CD4-positive, alpha-beta T cell (primary cell): ENCODE results near the gene RAP1GAP2. TPM values are rescaled to one million over a fixed set of nuclear protein-coding genes. Genes with fewer than 3 reads are reported as not detected.

Experiments
- ATAC-seq: fragments of 200-7000 bp; cut with Tn5 transposase; one replicate; pipeline ENCODE4 v1.10.0; 2022; ENCODE audit warnings: mild to moderate bottlenecking; ENCODE audit not compliant: poor library complexity
- CTCF ChIA-PET: fragments of 350-600 bp; sonication (Branson Sonifier 250); formaldehyde crosslinking; loops from one replicate; lab custom pipeline; 2021; ENCODE audit warnings: antibody characterized with exemption, inconsistent platforms; lab: Charles Lee
- POLR2A ChIA-PET: fragments of 350-600 bp; sonication (Branson Sonifier 250); formaldehyde crosslinking; loops from one replicate; lab custom pipeline; 2021; ENCODE audit warnings: antibody characterized with exemption, inconsistent platforms; lab: Charles Lee
- DNase-seq, 14 experiments: peaks; one replicate each; pipeline ENCODE4 v3.0.0-alpha.2; 2013 to 2020; ENCODE audit warnings: mixed read lengths in 2 of 14
- H3K27ac ChIP-seq, 2 donors: one replicate each; pipeline versions ENCODE4 v1.5.1 to v1.7.0; 2013; ENCODE audit warnings: low read length in 2 of 2, low read depth in 1 of 2, mild to moderate bottlenecking in 1 of 2
- H3K27me3 ChIP-seq, 2 experiments: 1 replicate in 1 of 2; 2 replicates in 1 of 2; pipeline versions ENCODE4 v1.6.1 to v1.7.0; 2013; ENCODE audit warnings: low read length in 2 of 2, control low read depth in 1 of 2, mild to moderate bottlenecking in 1 of 2, moderate library complexity in 1 of 2; ENCODE audit not compliant: insufficient read depth in 2 of 2, control insufficient read depth in 1 of 2
- H3K36me3 ChIP-seq: one replicate; pipeline ENCODE4 v1.6.1; 2013; ENCODE audit warnings: low read length, control low read depth; ENCODE audit not compliant: insufficient read depth
- H3K4me1 ChIP-seq: one replicate; pipeline ENCODE4 v1.6.1; 2013; ENCODE audit warnings: low read length, control low read depth; ENCODE audit not compliant: insufficient read depth
- H3K4me3 ChIP-seq: one replicate; pipeline ENCODE4 v1.5.1; 2013; ENCODE audit warnings: mild to moderate bottlenecking, low read length, moderate library complexity
- H3K9me3 ChIP-seq, 2 experiments: 1 replicate in 1 of 2; 2 replicates in 1 of 2; pipeline versions ENCODE4 v1.6.1 to v1.7.0; 2013; ENCODE audit warnings: low read length in 2 of 2, mild to moderate bottlenecking in 2 of 2, control low read depth in 1 of 2, moderate library complexity in 1 of 2; ENCODE audit not compliant: control insufficient read depth in 1 of 2, insufficient read depth in 1 of 2
- H3K27ac Mint-ChIP-seq: one replicate; pipeline ENCODE4 v1.8.0; 2020; ENCODE audit warnings: mixed read lengths
- H3K27me3 Mint-ChIP-seq: one replicate; pipeline ENCODE4 v1.8.0; 2021; ENCODE audit warnings: mixed read lengths
- H3K36me3 Mint-ChIP-seq: one replicate; pipeline ENCODE4 v1.8.0; 2021; ENCODE audit warnings: low read depth, mixed read lengths
- H3K4me1 Mint-ChIP-seq: one replicate; pipeline ENCODE4 v1.8.0; 2021; ENCODE audit warnings: low read depth, mixed read lengths
- H3K4me3 Mint-ChIP-seq: one replicate; pipeline ENCODE4 v1.8.0; 2020; ENCODE audit warnings: mild to moderate bottlenecking, mixed read lengths
- H3K9me3 Mint-ChIP-seq: one replicate; pipeline ENCODE4 v1.8.0; 2020; ENCODE audit warnings: mixed read lengths
- CTCF ChIP-seq: fragments of 200-600 bp; IDR thresholded peaks from one replicate; pipeline ENCODE4 v1.8.0; 2022; ENCODE audit warnings: antibody characterized with exemption, mild to moderate bottlenecking
- intact Hi-C, 2 experiments: fragments of 100-400 bp; cut with DNase I in 1 of 2; cut with micrococcal nuclease in 1 of 2; formaldehyde crosslinking; loops; one replicate each; pipeline versions ENCODE4 v1.15.1 to v1.9.0; 2023 to 2025; cut with DNase I, micrococcal nuclease
- total RNA-seq, 174 experiments: library from RNA in 2 of 174; stranded (reverse) in 2 of 174; gene quantifications; one replicate each; pipeline ENCODE4 v1.2.3 and lab custom pipeline; 2021 to 2026

The RAP1GAP2 gene
- total RNA-seq, 2 experiments from 2014 or later: 46.3 to 49.7 TPM

DNA sequence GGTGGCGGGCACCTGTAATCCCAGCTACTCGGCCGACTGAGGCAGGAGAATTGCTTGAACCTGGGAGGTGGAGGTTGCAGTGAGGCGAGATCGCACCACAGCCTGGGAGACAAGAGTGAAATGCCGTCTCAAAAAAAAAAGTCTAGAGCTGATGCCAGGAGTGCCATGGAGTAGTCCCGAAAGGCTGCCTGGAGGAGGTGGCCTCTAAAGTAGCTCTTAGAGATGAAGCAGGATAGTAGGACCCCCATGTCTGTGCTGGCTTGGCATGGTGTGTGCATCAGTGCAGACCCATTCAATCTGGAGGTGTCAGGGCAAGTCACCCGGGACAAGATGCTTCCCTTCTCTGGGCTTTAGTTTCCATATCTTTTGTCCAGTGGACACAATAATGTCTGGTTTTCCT, 6.3 kb downstream of the RAP1GAP2 start:
- DNase-seq (no peak), ATAC-seq (no peak)
- Mint-ChIP-seq H3K4me1 (peaks cover 35% of the 10 kb centered on the region), H3K27me3 (no peaks in the 10 kb centered on the region), H3K4me3 (no peak overlapping the region), H3K27ac (no peak overlapping the region), H3K9me3 (no peaks in the 10 kb centered on the region), H3K36me3 (peaks cover 37% of the 10 kb centered on the region)
- H3K36me3 ChIP-seq: peaks cover 43% of the 10 kb centered on the region
- no peak overlapping the region for H3K27ac ChIP-seq
- H3K27me3 ChIP-seq: no peaks in the 10 kb centered on the region
- ChIA-PET CTCF (interaction anchor here (0.9 kb wide), 1 partner anchor 16 kb away, joined by 3 read pairs; no protein-coding TSS in a partner anchor), POLR2A (interaction anchor here (3.0 kb wide), 1 partner anchor 12 kb away, joined by 10 read pairs; no protein-coding TSS in a partner anchor)
- no peak overlapping the region for H3K4me3 ChIP-seq
- H3K4me1 ChIP-seq: peaks cover 38% of the 10 kb centered on the region
- no peaks in the 10 kb centered on the region for H3K9me3 ChIP-seq
- TF ChIP-seq CTCF: no peak
- intact Hi-C loops: loop anchor here in 1 of 2 experiments (5.0 kb wide), 1 partner anchor 1095 kb away; no protein-coding TSS in a partner anchor

GRCh38 chr17:2803386-2803785, 7.1 kb downstream of the RAP1GAP2 start:
- peaks cover 51% of the 10 kb centered on the region for H3K36me3 ChIP-seq

GRCh38 chr17:2803971-2804370, 7.7 kb downstream of the RAP1GAP2 start:
- CTCF ChIA-PET: interaction anchor here (1.3 kb wide), 1 partner anchor 33 kb away, joined by 3 read pairs; no protein-coding TSS in a partner anchor
- Mint-ChIP-seq H3K9me3 (no peaks in the 10 kb centered on the region), H3K27ac (no peak overlapping the region), H3K4me1 (peaks cover 26% of the 10 kb centered on the region), H3K4me3 (no peak overlapping the region), H3K36me3 (peaks cover 35% of the 10 kb centered on the region), H3K27me3 (no peaks in the 10 kb centered on the region)
- H3K9me3 ChIP-seq: no peaks in the 10 kb centered on the region
- intact Hi-C loops: loop anchor here in 1 of 2 experiments (5.0 kb wide), 1 partner anchor 1093 kb away; no protein-coding TSS in a partner anchor
- peaks cover 56% of the 10 kb centered on the region for H3K36me3 ChIP-seq
- no peak for TF ChIP-seq CTCF
- peaks cover 27% of the 10 kb centered on the region for H3K4me1 ChIP-seq
- H3K27ac ChIP-seq: no peak overlapping the region
- H3K4me3 ChIP-seq: no peak overlapping the region
- no peak for DNase-seq
- POLR2A ChIA-PET: interaction anchor here (3.0 kb wide), 1 partner anchor 11 kb away, joined by 10 read pairs; no protein-coding TSS in a partner anchor
- no peak for ATAC-seq
- no peaks in the 10 kb centered on the region for H3K27me3 ChIP-seq

More at GRCh38 chr17:2803386-2803785, 7.1 kb downstream of the RAP1GAP2 start:
- H3K9me3 ChIP-seq: no peaks in the 10 kb centered on the region
- no peak overlapping the region for H3K4me3 ChIP-seq
- CTCF ChIA-PET: interaction anchor here (1.3 kb wide), 1 partner anchor 34 kb away, joined by 3 read pairs; no protein-coding TSS in a partner anchor
- ATAC-seq: no peak
- intact Hi-C loops: loop anchor here in 1 of 2 experiments (5.0 kb wide), 1 partner anchor 1094 kb away; no protein-coding TSS in a partner anchor
- no peak overlapping the region for H3K27ac ChIP-seq
- peaks cover 29% of the 10 kb centered on the region for H3K4me1 Mint-ChIP-seq
- peaks cover 37% of the 10 kb centered on the region for H3K36me3 Mint-ChIP-seq
- no peaks in the 10 kb centered on the region for H3K9me3 Mint-ChIP-seq
- no peak for DNase-seq
- H3K4me1 ChIP-seq: peaks cover 33% of the 10 kb centered on the region
- no peaks in the 10 kb centered on the region for H3K27me3 Mint-ChIP-seq
- TF ChIP-seq CTCF: no peak
- POLR2A ChIA-PET: interaction anchor here (3.0 kb wide), 1 partner anchor 11 kb away, joined by 10 read pairs; no protein-coding TSS in a partner anchor
- no peaks in the 10 kb centered on the region for H3K27me3 ChIP-seq
- H3K4me3 Mint-ChIP-seq: no peak overlapping the region
- H3K27ac Mint-ChIP-seq: no peak overlapping the region
